Stimulated activated CD4-positive, alpha-beta T cell treated with anti-CD3 and anti-CD28 coated beads, Interleukin-4, amount 100 ng/mL, for 4 hours (primary cell): ENCODE measurements around the gene HPS5.
"Not testable (repeated sequence)": the region's sequence is repeated elsewhere in the genome, so short reads cannot be mapped to it uniquely, and the experiment has no call there.

Experiments used
- DNase-seq, 2 experiments: peaks; one replicate each; pipeline ENCODE4 v3.0.0-alpha.2; 2020

HPS5 gene

GRCh38 chr11:18269252-18269651 is 52.7 kb downstream of the HPS5 start:
- not testable (repeated sequence) for DNase-seq

GRCh38 chr11:18267335-18268133 is 54.4 kb downstream of the HPS5 start:
- DNase-seq = not testable (repeated sequence)

GRCh38 chr11:18265949-18266348 is 56.0 kb downstream of the HPS5 start, which contains the start of gene SAA1:
Gene SAA1 (plus strand): TSS chr11:18266264. CDS start chr11:18266888, 624 bp downstream.
- no peak for DNase-seq

- no peak for DNase-seq
These were observed 57.0 kb downstream of the HPS5 start for GRCh38 chr11:18264677-18265555.

GRCh38 chr11:18264035-18264434 is 57.9 kb downstream of the HPS5 start:
- DNase-seq = no peak

- DNase-seq = not testable (repeated sequence)
These were observed 59.1 kb downstream of the HPS5 start for GRCh38 chr11:18262681-18263350.

GRCh38 chr11:18261721-18262120 is 60.2 kb downstream of the HPS5 start:
- no peak for DNase-seq

- no peak for DNase-seq
These were observed 62.7 kb downstream of the HPS5 start for GRCh38 chr11:18259259-18259658.

- no peak for DNase-seq
These were observed 67.1 kb downstream of the HPS5 start for GRCh38 chr11:18254781-18255361.

- no peak for DNase-seq
These were observed 68.1 kb downstream of the HPS5 start for GRCh38 chr11:18253778-18254338.

- DNase-seq = no peak
These were observed 68.7 kb downstream of the HPS5 start for GRCh38 chr11:18253233-18253632.

- DNase-seq = no peak
These were observed 73.4 kb downstream of the HPS5 start, which contains the start of gene SAA2 for GRCh38 chr11:18248561-18248960. Gene SAA2 (minus strand): TSS chr11:18248668. CDS start chr11:18248011, 657 bp downstream.

- not testable (repeated sequence) for DNase-seq
These were observed 74.8 kb downstream of the HPS5 start for GRCh38 chr11:18247191-18247581.

- DNase-seq = not testable (repeated sequence)
These were observed 75.4 kb downstream of the HPS5 start for GRCh38 chr11:18246379-18247190.

GRCh38 chr11:18245396-18245795 is 76.5 kb downstream of the HPS5 start:
- no peak for DNase-seq

- peak; percentile 24 to 35 for DNase-seq
These were observed 78.1 kb downstream of the HPS5 start for GRCh38 chr11:18243783-18244362.

- no peak for DNase-seq
These were observed 82.3 kb downstream of the HPS5 start for GRCh38 chr11:18239655-18240054.

- DNase-seq = no peak
These were observed 85.1 kb downstream of the HPS5 start, which contains the start of gene SAA4 for GRCh38 chr11:18236664-18237356. Gene SAA4 (minus strand): TSS chr11:18236802. CDS start chr11:18235926, 876 bp downstream.

- no peak for DNase-seq
These were observed 86.3 kb downstream of the HPS5 start for GRCh38 chr11:18235394-18236334.
